ENCODE measurements around the gene GPR158.

DNA sequence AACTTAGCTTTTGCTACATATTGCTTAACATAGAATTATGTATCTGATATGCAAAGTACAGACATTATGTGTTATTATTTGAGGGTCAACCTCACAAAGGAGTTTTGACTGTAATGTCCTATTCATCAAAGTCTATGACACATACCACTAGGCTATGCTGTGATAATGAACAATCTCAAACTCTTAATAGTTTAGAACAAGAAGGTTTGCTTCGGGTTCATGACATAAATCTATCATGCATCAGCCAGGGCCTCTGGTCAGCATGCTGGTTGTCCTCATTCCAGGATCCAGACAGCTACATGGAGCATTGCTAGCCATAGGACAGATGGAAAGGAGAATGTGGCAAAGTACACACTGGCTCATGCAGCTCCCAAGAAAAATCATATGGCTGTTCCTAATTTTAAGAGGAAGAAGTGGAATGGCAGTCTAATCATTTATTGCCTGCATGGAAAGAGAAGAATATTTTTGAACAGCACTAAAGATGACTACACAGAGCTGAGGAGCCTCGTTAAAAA, 332.1 kb downstream of the GPR158 start:
- TF ChIP-seq CTCF (conservative IDR thresholded peaks at IDR 0.05 in 1 of 2, IDR thresholded peaks at IDR 0.05 in 1 of 2; ENCODE audit: low read depth in 1 of 2, low read length in 2 of 2) (no peak), EZH2 (IDR thresholded peaks at IDR 0.05; ENCODE audit: low read length, missing control alignments) (no peak)

Data from fibroblast of lung (primary cell).